HG03039 (cell line): ENCODE data around the gene PRSS36.
"Not testable (repeated sequence)": the region's sequence is repeated elsewhere in the genome, so short reads cannot be mapped to it uniquely, and the experiment has no call there.

ENCODE experiments used
- ATAC-seq: cut with Tn5 transposase; IDR thresholded peaks from one replicate; pipeline ENCODE4 v1.9.1; 2021; ENCODE audit warnings: mild to moderate bottlenecking, moderate library complexity; ENCODE audit not compliant: unreplicated experiment

The PRSS36 gene

GRCh38 chr16:31184888-31185287, 35.0 kb upstream of the PRSS36 start:
- ATAC-seq: no peak

- ATAC-seq: no peak
Observed at GRCh38 chr16:31183432-31184428, 33.9 kb upstream of the PRSS36 start.

DNA sequence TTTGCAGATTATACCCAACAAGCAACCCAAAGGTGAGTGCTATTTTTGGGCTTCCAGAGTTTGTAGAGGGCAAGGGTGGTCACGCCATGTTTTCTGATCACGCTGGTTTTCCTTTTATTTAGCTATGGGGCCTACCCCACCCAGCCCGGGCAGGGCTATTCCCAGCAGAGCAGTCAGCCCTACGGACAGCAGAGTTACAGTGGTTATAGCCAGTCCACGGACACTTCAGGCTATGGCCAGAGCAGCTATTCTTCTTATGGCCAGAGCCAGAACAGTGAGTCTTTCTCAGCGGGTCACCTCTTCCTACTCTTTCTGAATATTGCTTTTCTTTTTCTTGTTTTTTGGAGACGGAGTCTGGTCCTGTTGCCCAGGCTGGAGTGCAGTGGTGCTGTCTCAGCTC, 32.5 kb upstream of the PRSS36 start:
- ATAC-seq: no peak

- ATAC-seq: no peak
Observed at GRCh38 chr16:31181102-31181830, 31.4 kb upstream of the PRSS36 start.

DNA sequence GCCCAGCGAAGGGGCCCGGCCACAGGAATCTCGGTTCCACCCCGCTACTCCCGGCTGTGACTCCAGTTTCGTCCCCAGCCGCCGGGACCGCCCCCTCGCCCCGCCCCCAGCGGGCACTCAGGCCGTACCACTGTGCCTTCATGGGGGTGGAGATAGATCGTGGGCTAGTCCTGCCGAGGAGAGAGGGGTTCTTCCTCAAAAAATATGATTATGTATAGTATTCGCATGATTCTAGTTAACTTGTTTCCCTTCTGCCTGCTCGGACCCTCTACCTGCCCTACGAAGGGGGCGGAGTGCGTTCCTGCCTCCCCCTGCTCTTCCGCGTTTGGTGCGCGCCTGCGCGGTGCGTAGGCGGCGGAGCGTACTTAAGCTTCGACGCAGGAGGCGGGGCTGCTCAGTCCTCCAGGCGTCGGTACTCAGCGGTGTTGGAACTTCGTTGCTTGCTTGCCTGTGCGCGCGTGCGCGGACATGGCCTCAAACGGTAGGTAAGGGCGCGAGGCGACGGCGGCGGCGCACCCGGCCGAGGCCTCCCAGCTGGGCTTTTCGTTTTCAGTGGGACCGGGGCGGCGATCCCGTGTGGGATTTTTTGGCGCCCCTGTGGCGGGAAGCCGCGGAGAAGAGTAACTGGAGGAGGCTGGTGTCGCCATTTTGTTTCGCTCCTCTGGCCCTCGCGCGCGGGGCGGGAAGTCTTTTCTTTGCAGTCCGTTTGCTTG, 30.0 kb upstream of the PRSS36 start, which contains the start of gene FUS:
TSS of gene FUS (plus strand) at position 393 of the 713 bp plus-strand sequence. CDS start at position 469, 76 bp downstream.
- peak; percentile 59 for ATAC-seq

DNA sequence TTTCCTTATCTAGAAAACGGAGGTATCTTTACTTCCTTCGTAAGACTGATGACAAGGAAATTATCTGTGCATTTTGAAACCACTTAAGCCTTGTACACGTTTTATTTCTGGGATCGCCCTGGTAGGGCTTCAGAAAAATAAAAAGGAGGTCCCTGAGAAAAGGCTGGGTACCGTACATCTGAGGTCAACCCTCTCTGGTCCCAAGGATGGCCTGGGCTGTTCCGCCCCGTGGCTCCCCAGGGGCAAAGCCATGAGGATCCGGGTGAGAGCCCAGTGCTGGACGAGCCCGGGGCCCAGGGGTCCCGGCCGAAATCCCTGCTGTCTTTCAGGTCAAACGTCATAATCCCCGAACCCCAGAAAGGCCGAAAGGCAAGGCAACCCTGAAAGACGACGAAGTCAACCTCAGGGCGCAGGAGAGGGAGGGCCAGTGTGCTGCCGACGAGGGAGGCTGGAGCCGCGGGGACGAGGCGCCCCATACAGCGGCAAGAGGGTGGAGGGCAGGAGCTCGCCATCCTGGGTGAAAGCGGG, 29.4 kb upstream of the PRSS36 start:
- ATAC-seq: peak; percentile 2

- ATAC-seq: no peak
Observed at GRCh38 chr16:31177136-31177535, 27.3 kb upstream of the PRSS36 start.

DNA sequence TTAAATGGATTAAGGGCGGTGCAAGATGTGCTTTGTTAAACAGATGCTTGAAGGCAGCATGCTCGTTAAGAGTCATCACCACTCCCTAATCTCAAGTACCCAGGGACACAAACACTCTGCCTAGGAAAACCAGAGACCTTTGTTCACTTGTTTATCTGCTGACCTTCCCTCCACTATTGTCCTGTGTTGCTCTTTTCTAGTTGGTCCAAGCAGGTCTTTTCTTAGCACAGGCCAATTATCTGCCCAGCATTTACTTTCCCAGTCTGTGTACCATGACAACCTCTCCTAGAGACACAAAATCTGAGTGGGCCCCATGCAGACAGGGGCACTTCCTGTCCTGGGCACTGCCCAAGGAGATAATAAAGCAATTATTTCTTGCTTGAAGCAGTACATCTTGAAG, 20.2 kb upstream of the PRSS36 start:
- ATAC-seq: not testable (repeated sequence)

DNA sequence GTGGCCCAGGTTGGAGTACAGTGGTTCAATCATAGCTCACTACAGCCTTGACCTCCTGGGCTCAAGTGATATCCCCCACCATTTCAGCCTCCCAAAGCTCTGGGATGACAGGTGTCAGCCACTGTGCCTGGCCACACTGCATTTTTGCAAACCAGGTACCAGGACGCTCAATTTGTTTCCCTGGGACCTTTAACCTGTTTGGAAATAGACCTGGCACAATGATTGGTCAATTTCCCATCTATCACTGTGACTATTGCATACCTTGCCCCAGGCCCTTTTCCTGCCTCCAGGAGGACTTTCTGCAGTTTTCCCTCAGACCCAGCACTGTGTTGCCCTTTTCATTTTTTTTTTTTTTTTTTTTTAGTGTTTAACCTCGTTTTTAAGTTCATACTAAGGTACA, 19.0 kb upstream of the PRSS36 start:
- no peak for ATAC-seq

DNA sequence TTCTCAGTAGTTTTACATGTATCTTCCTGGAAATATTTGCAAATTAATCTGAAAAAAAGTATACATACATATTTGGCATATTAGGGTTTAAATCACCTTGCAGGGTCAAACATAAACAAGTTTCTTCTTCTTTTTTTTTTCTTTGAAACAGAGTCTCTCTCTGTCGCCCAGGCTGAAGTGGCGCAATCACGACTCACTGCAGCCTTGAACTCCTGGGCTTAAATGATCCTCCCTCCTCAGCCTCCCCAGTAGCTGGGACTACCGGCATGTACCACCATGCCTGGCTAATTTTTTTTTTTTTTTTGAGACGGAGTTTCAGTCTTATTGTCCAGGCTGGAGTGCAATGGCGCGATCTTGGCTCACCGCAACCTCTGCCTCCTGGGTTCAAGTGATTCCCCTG, 17.4 kb upstream of the PRSS36 start:
- no peak for ATAC-seq

DNA sequence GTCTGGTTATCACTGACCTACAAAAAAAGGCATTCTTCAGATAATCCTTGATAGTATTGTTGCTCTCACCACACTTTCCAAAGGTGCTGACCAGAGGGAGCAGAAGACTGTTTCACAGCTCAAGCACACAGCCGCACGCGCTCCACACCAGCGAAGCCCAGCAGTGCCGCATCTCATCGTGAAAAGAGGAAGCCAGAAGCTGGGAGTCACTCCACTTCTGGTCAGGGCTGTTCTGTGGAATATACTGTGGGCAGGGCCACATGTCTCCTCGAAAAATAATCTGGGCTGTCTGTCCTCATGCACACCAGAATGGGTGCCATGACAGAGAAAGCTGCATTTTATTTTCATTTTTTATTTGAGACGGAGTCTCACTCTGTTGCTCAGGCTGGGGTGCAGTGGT, 7.3 kb upstream of the PRSS36 start:
- no peak for ATAC-seq

DNA sequence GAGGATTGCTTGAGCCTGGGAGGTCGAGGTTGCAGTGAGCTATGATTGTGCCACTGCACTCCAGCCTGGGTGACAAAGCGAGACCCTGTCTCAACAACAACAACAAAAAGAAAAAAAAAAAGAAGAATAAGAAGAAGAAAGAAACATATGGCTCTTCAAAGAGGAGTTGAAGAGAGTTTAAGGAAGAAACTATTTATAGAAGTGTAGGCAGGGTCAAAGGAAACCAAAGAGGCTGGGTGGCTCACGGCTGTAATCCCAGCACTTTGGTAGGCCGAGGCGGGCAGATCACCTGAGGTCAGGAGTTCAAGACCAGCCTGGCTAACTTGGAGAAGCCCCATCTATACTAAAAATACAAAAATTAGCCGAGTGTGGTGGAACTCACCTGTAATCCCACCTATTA, 1.1 kb upstream of the PRSS36 start:
- ATAC-seq: not testable (repeated sequence)

DNA sequence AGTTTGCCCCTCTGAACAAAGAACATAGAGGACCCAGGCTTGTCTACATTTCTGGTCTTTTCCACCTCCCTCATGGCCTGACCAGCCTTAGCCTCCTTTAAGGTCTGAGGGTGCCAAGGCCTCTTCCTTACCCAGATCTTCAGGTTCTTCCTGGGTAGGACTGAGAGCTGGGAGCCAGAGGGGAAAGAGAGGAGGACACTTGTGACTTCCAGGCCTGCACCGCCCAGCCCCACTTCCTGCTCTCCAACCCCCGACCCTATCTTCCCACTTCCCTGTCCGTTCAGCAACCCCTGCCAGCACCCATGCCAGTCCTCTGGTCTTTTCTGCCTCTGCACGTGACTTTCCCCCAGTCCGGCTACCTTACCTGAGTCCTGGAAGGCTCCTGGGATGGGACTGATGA, 534 bp downstream of the PRSS36 start:
- ATAC-seq: no peak

DNA sequence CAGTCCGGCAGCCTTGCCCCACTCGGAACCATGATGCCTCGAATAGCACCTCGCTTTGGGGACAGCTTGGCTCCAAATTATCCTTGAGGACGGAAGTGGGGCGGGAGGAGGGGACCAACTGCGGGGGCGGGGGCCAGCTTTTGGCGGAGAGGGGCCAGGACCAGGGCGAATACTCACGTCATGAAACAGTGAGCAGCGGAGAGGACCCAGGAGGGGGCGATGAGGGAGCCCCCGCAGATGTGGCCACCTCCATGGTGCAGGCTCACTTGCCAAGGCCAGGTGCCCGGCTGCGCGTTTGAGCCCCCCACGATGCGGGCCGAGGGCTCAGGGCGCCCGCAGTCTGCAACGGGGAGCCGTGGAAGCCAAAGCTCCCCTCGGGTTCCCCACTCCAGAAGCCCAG, 970 bp downstream of the PRSS36 start:
- no peak for ATAC-seq

- no peak for ATAC-seq
Observed at GRCh38 chr16:31148281-31148728, 1.6 kb downstream of the PRSS36 start.

- no peak for ATAC-seq
Observed at GRCh38 chr16:31147574-31147973, 2.3 kb downstream of the PRSS36 start.

GRCh38 chr16:31145398-31145990, 4.4 kb downstream of the PRSS36 start:
- no peak for ATAC-seq

- not testable (repeated sequence) for ATAC-seq
Observed at GRCh38 chr16:31144418-31144817, 5.4 kb downstream of the PRSS36 start.

DNA sequence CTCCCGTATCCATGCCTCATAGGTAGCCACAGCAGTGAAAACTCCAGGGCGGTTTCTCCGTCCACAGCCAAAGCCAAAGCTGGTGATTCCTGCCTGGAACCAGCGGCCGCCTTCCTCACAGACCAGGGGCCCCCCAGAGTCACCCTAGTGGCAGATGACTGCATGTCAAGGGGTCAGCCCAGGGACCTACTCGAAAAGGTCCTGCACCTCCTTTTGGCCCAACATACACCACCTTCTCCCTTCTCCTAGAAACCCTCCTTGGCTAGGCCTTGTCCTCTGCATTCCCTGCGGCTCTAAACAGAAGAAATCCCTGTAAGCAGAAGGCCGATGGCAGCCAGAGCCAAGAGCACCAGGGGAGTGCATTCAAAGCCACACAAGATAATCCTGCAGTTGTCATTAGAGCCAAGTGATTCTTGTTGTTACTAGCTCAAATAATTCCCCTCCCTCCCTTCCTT, 6.1 kb downstream of the PRSS36 start:
- no peak for ATAC-seq

DNA sequence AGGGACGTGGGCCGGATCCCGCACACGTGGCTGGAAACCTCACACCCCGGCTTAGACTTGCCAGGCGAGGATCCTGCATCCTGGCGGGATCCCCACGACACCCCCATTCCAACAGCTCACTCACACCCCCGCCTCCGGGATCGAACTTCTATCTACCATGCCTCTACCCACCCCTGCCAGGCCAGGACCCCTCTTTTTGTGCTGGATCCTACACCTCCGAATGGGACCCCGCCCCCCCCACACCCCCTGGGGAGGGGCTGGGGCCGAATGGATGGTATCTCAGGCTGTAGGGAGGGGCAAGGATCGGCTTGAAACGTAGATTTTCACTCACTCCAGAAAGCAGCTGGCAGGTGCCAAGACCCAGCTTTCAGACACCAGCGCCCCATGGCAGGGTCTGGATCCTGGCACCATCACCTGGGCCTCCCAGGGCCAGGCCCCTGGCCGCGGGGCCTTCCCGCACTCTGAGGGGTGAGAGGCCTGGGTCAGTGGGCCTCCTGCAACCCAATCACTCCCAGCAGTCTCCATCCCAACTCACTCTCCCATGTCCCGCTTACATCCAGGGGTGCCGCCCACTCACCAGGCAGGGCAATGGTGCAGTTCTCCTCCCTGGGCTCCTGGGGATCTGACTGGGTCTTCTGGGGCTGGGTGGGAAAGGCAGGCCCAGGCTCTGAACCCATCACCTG, 6.7 kb downstream of the PRSS36 start:
- no peak for ATAC-seq
